Thyroid gland (tissue), 4 donors: ENCODE measurements around the gene SEMA5A.

ENCODE experiments used
- POLR2A ChIP-seq, 2 donors: fragments of 450-650 bp; IDR thresholded peaks; one replicate each; pipeline ENCODE4 v1.6.1; 2017; ENCODE audit warnings: antibody characterized with exemption in 2 of 2, mild to moderate bottlenecking in 2 of 2, moderate library complexity in 1 of 2
- TF ChIP-seq, protein P1 (sequence below), 6 experiments: fragments of 200-600 bp in 3 of 6; fragments of 450-650 bp in 3 of 6; sonication (generic) in 3 of 6; IDR thresholded peaks; one replicate each; pipeline ENCODE4 v1.5.1; 2016 to 2019; ENCODE audit warnings: antibody characterized with exemption in 6 of 6, mild to moderate bottlenecking in 2 of 6, inconsistent platforms in 1 of 6, moderate library complexity in 1 of 6

DNA sequence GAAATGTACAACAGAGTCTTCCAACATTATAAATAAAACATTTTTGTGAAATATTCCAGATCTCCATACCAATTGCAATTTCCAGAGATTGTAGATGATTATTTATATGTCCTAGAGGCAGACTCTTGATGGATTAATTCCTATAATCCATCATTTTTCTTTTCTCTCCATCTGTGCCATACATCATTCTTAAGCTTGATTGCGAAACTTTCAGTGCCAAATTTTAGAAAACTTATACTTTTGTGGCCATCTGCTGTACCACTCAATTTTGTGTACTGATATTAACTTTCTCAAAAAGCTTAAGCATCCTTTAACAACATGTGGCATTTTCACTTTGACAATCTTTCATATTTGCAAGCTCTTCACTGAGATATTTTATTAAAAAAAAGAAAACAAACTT lies 446.9 kb downstream of the SEMA5A start:
- TF ChIP-seq, protein P1, sequence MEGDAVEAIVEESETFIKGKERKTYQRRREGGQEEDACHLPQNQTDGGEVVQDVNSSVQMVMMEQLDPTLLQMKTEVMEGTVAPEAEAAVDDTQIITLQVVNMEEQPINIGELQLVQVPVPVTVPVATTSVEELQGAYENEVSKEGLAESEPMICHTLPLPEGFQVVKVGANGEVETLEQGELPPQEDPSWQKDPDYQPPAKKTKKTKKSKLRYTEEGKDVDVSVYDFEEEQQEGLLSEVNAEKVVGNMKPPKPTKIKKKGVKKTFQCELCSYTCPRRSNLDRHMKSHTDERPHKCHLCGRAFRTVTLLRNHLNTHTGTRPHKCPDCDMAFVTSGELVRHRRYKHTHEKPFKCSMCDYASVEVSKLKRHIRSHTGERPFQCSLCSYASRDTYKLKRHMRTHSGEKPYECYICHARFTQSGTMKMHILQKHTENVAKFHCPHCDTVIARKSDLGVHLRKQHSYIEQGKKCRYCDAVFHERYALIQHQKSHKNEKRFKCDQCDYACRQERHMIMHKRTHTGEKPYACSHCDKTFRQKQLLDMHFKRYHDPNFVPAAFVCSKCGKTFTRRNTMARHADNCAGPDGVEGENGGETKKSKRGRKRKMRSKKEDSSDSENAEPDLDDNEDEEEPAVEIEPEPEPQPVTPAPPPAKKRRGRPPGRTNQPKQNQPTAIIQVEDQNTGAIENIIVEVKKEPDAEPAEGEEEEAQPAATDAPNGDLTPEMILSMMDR (IDR thresholded peaks at IDR 0.05), result no peak
- no peak for TF ChIP-seq POLR2A (IDR thresholded peaks at IDR 0.05)
